OCI-LY1 (cell line): ENCODE results near the gene CDH4.

ENCODE experiments used
- H2AFZ ChIP-seq: fragments of 200-600 bp; sonication (generic), shearing (Covaris generic); 2 replicates; pipeline ENCODE4 v1.6.0; 2014; ENCODE audit warnings: antibody characterized with exemption, mild to moderate bottlenecking, low read length
- H3F3A ChIP-seq: fragments of 200-600 bp; sonication (generic), shearing (Covaris generic); 2 replicates; pipeline ENCODE4 v1.6.0; 2014; ENCODE audit warnings: mild to moderate bottlenecking, antibody characterized with exemption, low read length, moderate library complexity; ENCODE audit not compliant: insufficient read depth
- H3K27ac ChIP-seq: fragments of 200-600 bp; sonication (generic); 2 replicates; pipeline ENCODE4 v1.5.1; 2014; ENCODE audit warnings: low read length, mixed run types, mild to moderate bottlenecking, low read depth; ENCODE audit not compliant: poor library complexity, severe bottlenecking
- H3K27me3 ChIP-seq: fragments of 200-600 bp; sonication (generic); 2 replicates; pipeline ENCODE4 v1.6.0; 2014; ENCODE audit warnings: antibody characterized with exemption, mild to moderate bottlenecking, low read length, moderate library complexity; ENCODE audit not compliant: insufficient read depth
- H3K36me3 ChIP-seq: fragments of 200-600 bp; sonication (generic); 2 replicates; pipeline ENCODE4 v1.6.1; 2014; ENCODE audit warnings: mild to moderate bottlenecking, antibody characterized with exemption, low read length, moderate library complexity, mixed read lengths; ENCODE audit not compliant: insufficient read depth
- H3K4me1 ChIP-seq: fragments of 200-600 bp; sonication (generic); 2 replicates; pipeline ENCODE4 v1.5.1; 2014; ENCODE audit warnings: mild to moderate bottlenecking, low read length, moderate library complexity; ENCODE audit not compliant: insufficient read depth, severe bottlenecking
- H3K4me2 ChIP-seq: fragments of 200-600 bp; sonication (generic), shearing (Covaris generic); 2 replicates; pipeline ENCODE4 v1.6.1; 2014; ENCODE audit warnings: low read length
- H3K4me3 ChIP-seq: fragments of 200-600 bp; sonication (generic); 2 replicates; pipeline ENCODE4 v1.5.1; 2014; ENCODE audit warnings: low read length, low read depth, mild to moderate bottlenecking, mixed read lengths; ENCODE audit not compliant: poor library complexity, severe bottlenecking
- H3K79me2 ChIP-seq: fragments of 200-600 bp; shearing (Covaris generic); 2 replicates; pipeline ENCODE4 v1.6.1; 2016; ENCODE audit warnings: mixed run types, low read length, mixed read lengths; ENCODE audit not compliant: insufficient read depth
- H3K9ac ChIP-seq: fragments of 200-600 bp; sonication (generic), shearing (Covaris generic); 2 replicates; pipeline ENCODE4 v1.6.1; 2014; ENCODE audit warnings: mild to moderate bottlenecking, low read length, mixed read lengths
- H3K9me2 ChIP-seq: fragments of 200-600 bp; sonication (generic), shearing (Covaris generic); 2 replicates; pipeline ENCODE4 v1.6.1; 2014; ENCODE audit warnings: low read depth, mild to moderate bottlenecking, low read length, mixed read lengths
- H3K9me3 ChIP-seq: fragments of 200-600 bp; shearing (Covaris generic); 2 replicates; pipeline ENCODE4 v1.6.1; 2014; ENCODE audit warnings: low read length, mixed read lengths
- H4K20me1 ChIP-seq: fragments of 200-600 bp; sonication (generic), shearing (Covaris generic); 2 replicates; pipeline ENCODE4 v1.6.0; 2016; ENCODE audit warnings: mild to moderate bottlenecking, low read length; ENCODE audit not compliant: insufficient read depth
- CTCF ChIP-seq: fragments of 200-600 bp; sonication (generic), shearing (Covaris generic); IDR thresholded peaks from 2 replicates; pipeline ENCODE4 v1.5.1; 2017; ENCODE audit warnings: mild to moderate bottlenecking, antibody characterized with exemption, low read length, moderate library complexity, mixed read lengths
- EZH2 ChIP-seq: fragments of 200-600 bp; sonication (generic), shearing (Covaris generic); IDR thresholded peaks from 2 replicates; pipeline ENCODE4 v1.8.0; 2017; ENCODE audit warnings: borderline replicate concordance, mixed run types, mild to moderate bottlenecking, antibody characterized with exemption, low read length, moderate library complexity, mixed read lengths

CDH4 gene

GRCh38 chr20:61435184-61435822 is 183.2 kb downstream of the CDH4 start:
- no peak overlapping the region for H3K27ac ChIP-seq

GRCh38 chr20:61435823-61436220 is 183.8 kb downstream of the CDH4 start:
- Histone ChIP-seq H3K27me3 (no peaks in the 10 kb centered on the region), H3K9me3 (no peaks in the 10 kb centered on the region), H4K20me1 (no peaks in the 10 kb centered on the region), H3K4me2 (no peak overlapping the region), H3K9ac (no peak overlapping the region), H3K4me1 (no peaks in the 10 kb centered on the region), H3F3A (no peaks in the 10 kb centered on the region), H2AFZ (no peak overlapping the region), H3K36me3 (no peaks in the 10 kb centered on the region), H3K79me2 (no peaks in the 10 kb centered on the region), H3K27ac (no peak overlapping the region), H3K4me3 (no peak overlapping the region), H3K9me2 (no peaks in the 10 kb centered on the region)
- TF ChIP-seq CTCF (no peak), EZH2 (no peak)

More at GRCh38 chr20:61435184-61435822, 183.2 kb downstream of the CDH4 start:
- H2AFZ ChIP-seq, result no peak overlapping the region
- no peaks in the 10 kb centered on the region for H3F3A ChIP-seq
- no peaks in the 10 kb centered on the region for H3K27me3 ChIP-seq
- H3K4me3 ChIP-seq, result no peak overlapping the region
- TF ChIP-seq CTCF (no peak), EZH2 (no peak)
- no peak overlapping the region for H3K4me2 ChIP-seq
- H3K79me2 ChIP-seq, result no peaks in the 10 kb centered on the region
- H4K20me1 ChIP-seq, result no peaks in the 10 kb centered on the region
- H3K4me1 ChIP-seq, result no peaks in the 10 kb centered on the region
- no peak overlapping the region for H3K9ac ChIP-seq
- no peaks in the 10 kb centered on the region for H3K9me2 ChIP-seq
- no peaks in the 10 kb centered on the region for H3K9me3 ChIP-seq
- H3K36me3 ChIP-seq, result no peaks in the 10 kb centered on the region

- Histone ChIP-seq H3K27ac (no peak overlapping the region), H3K9me3 (no peaks in the 10 kb centered on the region), H3K79me2 (no peaks in the 10 kb centered on the region), H3K4me1 (no peaks in the 10 kb centered on the region), H2AFZ (no peak overlapping the region), H3K27me3 (no peaks in the 10 kb centered on the region), H3K9ac (no peak overlapping the region), H3K9me2 (no peaks in the 10 kb centered on the region), H4K20me1 (no peaks in the 10 kb centered on the region), H3F3A (no peaks in the 10 kb centered on the region), H3K36me3 (no peaks in the 10 kb centered on the region), H3K4me3 (no peak overlapping the region), H3K4me2 (no peak overlapping the region)
- TF ChIP-seq CTCF (no peak), EZH2 (no peak)
These were observed 184.2 kb downstream of the CDH4 start for GRCh38 chr20:61436283-61436666.
